Astrocyte of the cerebellum (primary cell): ENCODE data around the gene KCNJ5.

ENCODE experiments used
- DNase-seq: peaks from one replicate; pipeline ENCODE4 v3.0.0-alpha.2; 2011; ENCODE audit warnings: low read depth
- H3K4me3 ChIP-seq: 2 replicates; pipeline ENCODE4 v1.5.1; 2011; ENCODE audit warnings: mild to moderate bottlenecking, low read depth, low read length, moderate library complexity
- in situ Hi-C: cut with HindIII; loops from 2 replicates; pipeline ENCODE4 v1.10.0; 2017; ENCODE audit warnings: low sequenced_read_pairs
- TF ChIP-seq, protein P1 (sequence below): IDR thresholded peaks from 2 replicates; pipeline ENCODE4 v1.5.1; 2012; ENCODE audit warnings: low read length, low read depth, moderate library complexity, mild to moderate bottlenecking; ENCODE audit errors: missing control alignments

Gene KCNJ5

DNA sequence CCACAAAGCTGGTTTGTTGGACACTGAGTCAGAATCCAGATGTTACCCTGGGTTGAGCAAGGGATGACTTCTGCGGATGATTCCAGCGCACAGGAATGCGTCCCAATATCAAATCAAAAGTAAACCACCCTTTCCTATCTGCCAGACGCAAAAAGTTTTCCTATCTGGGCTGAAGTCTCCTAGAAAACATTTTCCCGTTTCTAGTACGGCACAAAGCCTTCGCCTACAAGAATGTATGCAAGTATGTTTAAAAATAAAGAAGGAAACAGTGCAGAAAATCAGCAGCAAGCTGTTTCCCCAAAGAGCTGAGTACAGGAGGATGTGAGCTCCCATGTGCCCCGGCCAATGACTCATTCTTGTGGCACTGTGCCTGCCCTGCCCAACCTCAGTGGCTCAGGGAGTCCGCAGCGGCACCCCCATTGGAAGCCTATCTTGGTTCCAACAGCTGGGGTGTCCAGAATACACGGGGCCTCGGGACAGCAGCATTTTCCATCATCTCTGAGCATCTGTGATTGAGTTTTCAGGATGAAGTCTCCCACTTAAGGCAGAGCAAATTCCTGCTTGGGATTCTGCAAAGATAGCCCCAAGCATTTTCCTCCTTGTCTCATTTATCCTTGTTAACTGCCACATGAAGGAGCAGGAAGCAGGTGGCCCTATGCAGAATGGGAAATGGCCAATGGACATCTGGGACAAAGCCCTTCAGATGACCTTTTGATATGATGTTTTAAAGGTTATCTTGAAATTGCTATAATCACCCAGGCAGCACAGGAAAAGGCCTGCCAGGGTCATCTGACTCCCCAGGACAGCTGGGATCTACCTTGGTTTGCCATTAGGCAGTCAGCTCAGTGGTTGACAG is 17.5 kb downstream of the KCNJ5 start:
- DNase-seq, result no peak
- H3K4me3 ChIP-seq, result no peak overlapping the region
- in situ Hi-C loops, result no loop called here
- TF ChIP-seq, protein P1, sequence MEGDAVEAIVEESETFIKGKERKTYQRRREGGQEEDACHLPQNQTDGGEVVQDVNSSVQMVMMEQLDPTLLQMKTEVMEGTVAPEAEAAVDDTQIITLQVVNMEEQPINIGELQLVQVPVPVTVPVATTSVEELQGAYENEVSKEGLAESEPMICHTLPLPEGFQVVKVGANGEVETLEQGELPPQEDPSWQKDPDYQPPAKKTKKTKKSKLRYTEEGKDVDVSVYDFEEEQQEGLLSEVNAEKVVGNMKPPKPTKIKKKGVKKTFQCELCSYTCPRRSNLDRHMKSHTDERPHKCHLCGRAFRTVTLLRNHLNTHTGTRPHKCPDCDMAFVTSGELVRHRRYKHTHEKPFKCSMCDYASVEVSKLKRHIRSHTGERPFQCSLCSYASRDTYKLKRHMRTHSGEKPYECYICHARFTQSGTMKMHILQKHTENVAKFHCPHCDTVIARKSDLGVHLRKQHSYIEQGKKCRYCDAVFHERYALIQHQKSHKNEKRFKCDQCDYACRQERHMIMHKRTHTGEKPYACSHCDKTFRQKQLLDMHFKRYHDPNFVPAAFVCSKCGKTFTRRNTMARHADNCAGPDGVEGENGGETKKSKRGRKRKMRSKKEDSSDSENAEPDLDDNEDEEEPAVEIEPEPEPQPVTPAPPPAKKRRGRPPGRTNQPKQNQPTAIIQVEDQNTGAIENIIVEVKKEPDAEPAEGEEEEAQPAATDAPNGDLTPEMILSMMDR, result no peak

GRCh38 chr11:128909438-128910125 is 18.4 kb downstream of the KCNJ5 start:
- TF ChIP-seq, protein P1, result no peak
- no peak for DNase-seq
- H3K4me3 ChIP-seq, result no peak overlapping the region
- in situ Hi-C loops, result no loop called here

- TF ChIP-seq, protein P1, result no peak
- no peak for DNase-seq
- in situ Hi-C loops, result no loop called here
- H3K4me3 ChIP-seq, result no peak overlapping the region
These were observed 19.4 kb downstream of the KCNJ5 start for GRCh38 chr11:128910576-128910975.

DNA sequence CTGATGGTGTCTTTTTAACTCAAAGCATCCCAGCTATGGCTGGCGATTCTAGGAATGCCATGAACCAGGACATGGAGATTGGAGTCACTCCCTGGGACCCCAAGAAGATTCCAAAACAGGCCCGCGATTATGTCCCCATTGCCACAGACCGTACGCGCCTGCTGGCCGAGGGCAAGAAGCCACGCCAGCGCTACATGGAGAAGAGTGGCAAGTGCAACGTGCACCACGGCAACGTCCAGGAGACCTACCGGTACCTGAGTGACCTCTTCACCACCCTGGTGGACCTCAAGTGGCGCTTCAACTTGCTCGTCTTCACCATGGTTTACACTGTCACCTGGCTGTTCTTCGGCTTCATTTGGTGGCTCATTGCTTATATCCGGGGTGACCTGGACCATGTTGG is 20.1 kb downstream of the KCNJ5 start:
- TF ChIP-seq, protein P1, result no peak
- DNase-seq, result no peak
- in situ Hi-C loops, result no loop called here
- H3K4me3 ChIP-seq, result no peak overlapping the region

DNA sequence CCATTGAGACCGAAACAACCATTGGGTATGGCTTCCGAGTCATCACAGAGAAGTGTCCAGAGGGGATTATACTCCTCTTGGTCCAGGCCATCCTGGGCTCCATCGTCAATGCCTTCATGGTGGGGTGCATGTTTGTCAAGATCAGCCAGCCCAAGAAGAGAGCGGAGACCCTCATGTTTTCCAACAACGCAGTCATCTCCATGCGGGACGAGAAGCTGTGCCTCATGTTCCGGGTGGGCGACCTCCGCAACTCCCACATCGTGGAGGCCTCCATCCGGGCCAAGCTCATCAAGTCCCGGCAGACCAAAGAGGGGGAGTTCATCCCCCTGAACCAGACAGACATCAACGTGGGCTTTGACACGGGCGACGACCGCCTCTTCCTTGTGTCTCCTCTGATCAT is 20.5 kb downstream of the KCNJ5 start:
- no peak overlapping the region for H3K4me3 ChIP-seq
- TF ChIP-seq, protein P1, result no peak
- in situ Hi-C loops, result no loop called here
- DNase-seq, result no peak

DNA sequence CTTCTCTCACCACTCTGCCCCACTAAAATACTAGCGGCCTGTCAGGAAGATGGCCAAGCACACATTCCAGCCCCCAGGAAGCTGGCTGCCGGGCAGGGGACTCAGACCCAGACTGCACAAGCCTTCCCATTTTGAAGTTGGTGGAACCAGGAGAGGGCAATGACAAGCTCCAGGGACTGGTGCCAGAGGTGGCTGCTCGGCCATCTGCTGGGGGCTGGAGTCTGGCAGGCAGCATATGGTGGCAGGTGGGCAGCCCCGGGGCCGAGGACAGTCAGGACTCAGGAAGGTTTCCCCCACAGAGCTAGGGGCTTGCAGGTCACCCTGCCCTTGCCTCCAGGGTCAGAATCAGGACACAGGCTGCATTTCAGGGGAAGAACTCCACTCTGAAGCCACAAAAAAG is 22.6 kb downstream of the KCNJ5 start:
- DNase-seq, result no peak
- TF ChIP-seq, protein P1, result no peak
- H3K4me3 ChIP-seq, result no peak overlapping the region
- in situ Hi-C loops, result no loop called here
